ENCODE measurements around the gene TMTC2.

The TMTC2 gene

DNA sequence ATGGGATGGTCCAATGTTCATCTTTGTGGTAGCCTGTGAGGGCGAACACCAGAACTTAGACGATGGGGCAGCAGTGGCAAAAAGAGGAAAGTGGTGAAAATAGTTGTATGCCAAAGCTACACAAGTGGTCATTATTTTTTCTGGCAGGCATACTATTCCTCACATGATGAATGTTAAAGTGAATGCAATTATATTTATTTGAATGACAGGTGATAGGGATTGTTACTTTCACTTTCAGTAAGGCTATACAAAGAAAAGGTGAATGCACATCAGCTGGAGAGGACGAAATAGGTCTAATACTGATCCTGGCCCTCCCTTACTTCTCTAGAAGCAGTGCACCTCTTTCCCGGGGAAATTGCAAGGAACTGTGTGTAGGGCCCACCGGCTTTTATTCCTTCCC, 470.1 kb downstream of the TMTC2 start:
- no peak for DNase-seq

DNA sequence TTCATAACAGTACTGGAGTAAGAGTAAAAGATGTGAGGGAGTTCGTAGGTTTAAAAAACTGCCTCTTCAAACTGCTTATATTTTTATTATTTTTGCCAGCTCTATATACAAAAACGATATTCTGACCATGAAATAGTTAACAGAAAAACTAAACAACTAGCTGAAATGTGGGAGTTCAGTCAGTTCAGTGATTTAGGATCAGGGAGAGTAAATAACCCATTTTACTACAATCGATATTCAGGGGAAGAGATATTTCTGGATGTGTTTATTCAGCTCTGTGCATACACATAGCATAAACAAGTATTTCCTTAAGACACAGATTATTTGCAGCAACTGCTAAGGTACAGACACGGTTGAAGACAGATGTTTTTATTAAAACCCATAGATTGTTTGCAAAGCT, 470.9 kb downstream of the TMTC2 start:
- DNase-seq, result no peak

DNA sequence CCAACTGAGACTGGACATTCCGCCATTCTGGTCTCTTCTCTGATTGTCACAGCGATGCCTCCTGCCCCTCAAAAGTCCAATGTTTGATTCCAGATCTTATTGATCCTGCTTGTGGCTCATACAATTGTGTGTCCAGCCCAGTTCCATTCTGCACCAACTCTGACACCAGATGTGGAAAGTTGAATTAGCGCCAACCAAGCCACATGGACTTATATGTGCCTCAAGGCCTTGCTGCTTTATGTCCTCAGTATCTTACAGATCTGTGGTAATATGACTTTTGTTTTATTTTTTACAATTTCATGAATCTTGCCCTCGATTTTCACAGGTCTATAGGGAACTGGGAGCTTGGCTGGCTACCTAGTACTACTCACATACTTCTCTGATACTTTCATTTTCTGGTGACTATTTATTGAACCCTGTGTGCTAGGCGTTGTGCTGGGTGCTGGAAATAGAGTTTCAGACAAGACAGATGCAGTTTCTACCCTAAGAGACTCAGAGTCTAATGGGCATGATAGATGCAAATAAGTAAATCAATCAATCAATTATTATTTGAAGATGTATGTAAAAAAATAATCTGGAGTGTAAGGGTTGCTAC, 472.0 kb downstream of the TMTC2 start:
- no peak for DNase-seq

DNA sequence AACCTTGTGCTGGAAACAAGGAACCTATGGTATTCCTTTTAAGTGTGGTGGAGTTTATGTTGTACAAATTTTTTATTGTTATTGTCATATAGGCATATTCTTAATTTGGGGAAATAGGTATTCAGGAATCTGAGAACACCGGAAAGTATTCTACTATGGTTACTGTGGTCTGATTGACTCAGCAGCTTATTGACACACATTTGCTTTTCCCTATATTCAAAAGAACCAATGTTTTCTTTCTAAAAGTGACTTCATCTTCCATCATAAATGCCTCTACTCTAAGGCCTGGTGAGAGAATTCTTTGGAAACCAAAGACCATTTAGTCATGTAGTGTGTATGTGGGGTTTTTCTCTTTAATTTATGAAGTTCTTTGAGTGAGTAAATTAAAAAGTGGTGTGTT, 474.8 kb downstream of the TMTC2 start:
- DNase-seq, result no peak

DNA sequence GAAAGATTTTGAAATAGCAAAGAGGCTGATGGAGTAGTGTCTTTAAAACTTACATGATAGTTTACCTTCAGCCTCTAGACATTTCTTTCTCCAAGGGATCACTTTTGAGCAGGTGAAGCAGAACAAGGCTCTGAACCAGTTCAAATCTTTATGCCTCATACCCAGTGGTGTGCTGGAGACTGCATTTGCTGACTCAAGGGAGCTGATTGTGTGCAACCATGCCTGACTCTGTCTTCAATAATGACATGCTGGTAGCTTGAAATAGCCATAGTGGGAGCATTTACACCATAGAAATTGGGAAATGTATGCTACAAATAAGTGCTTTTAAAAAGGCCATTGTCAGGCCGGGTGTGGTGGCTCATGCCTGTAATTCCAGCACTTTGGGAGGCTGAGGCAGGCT, 482.0 kb downstream of the TMTC2 start:
- no peak for DNase-seq

DNA sequence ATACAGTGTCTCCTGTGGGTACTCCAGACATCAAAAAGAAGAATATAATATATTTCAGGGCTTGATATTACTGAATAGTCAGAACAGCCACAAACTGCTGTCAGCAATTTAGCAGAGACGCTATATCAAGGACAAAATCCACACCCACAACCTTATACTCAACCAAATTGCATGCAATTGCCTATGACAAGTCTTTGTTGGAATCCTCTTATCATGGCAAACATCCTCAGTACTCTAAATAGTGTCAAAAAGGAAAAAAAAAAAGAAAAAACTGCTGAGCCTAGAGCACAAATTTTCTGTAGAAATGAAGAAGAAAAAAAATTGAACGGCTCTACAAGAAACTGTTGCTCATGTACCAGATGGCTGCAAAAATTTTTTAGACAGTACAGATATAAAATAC, 485.7 kb downstream of the TMTC2 start:
- no peak for DNase-seq

DNA sequence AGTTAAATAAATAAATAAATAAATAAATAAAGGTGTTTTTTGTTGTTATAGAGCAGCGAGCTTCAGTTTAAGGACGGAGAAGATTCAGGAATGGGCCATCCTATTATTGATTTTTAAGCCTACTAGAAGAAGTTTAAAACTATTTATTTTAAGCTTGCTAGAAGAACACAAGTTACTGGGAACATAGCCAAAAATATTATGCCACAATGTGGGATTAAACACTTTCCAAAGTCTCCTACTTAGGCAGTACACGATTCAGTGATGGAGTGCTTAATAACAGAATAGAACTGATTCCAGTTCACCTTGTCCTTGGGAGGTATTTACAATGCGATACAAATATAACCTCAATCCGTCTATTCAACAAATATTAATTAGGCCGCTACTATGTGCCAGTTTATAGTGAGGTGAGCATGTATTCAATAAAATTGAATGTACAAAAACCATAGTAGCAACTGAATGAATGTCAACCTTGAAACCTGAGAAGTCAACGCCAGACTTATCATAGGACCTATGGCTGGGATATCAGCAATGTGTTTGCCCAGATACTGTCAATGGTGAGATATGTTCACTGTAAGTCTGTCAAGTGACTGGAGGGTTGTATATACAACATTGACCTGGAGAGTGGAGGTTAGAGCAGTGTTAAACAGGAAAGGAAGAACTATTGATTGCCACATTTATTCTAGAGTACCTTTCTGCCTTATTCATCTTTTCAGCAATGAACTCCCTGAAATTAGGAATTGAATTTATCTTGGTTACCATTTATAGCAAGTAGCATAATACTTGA, 486.4 kb downstream of the TMTC2 start:
- no peak for DNase-seq

DNA sequence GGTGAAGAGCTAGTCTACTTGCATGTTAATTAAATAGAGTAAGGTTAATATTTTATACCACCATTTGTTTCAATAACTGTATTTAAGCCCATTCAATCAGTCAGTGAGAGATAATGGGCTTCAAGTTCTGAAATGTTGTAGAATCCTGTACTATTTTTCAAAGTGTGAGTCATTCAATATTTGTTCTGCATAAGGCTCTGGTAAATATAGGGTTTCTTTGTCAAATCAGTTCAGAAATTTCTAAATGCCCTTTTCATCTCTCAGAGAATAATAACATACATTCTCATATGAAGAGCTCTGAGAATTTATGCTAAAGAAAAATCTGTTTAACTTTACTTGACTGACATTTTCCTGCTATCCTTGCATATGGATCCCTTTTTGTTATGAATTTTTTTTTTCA, 493.3 kb downstream of the TMTC2 start:
- DNase-seq, result no peak

DNA sequence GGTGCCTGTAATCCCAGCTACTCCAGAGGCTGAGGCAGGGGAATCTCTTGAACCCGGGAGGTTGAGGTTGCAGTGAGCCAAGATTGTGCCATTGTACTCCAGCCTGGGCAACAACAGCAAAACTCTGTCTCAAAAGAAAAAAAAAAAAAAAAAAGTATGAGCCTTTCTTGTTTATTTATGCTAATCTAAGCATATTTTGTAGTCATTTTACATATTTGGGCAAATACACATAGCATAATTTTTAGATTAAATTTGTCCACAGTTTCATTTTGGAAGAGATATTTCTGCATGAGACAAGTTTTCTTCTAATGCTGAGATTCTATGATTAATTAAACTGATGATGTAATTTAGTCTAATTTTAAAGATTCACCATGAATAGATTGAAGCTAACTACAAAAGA, 494.4 kb downstream of the TMTC2 start:
- DNase-seq, result no peak

DNA sequence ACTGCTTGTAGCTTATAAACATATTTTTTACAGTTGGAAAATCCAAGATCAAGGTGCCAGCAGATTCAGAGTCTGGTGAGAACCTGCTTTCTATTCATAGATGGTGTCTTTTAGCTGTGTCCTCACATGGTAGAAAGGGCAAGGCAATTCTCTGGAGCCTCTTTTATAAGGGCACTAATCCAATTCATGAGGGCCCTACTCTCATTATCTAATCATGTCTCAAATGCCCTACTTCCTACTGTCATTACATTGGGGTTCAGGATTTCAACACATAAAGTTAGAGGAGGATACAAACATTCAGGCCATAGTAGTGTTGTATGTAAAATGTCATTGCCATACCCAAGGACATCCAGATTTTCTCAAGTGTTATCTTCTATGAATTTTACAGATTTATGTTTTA, 496.4 kb downstream of the TMTC2 start:
- no peak for DNase-seq

All from KG1 (cell line).